Measurements from ENCODE around the gene MEG3. TPM values are rescaled to one million over a fixed set of nuclear protein-coding genes. Genes with fewer than 3 reads are reported as not detected.
A peak's percentile ranks its signal among the peaks of the same experiment; 100 is the strongest.

MEG3 gene
- total RNA-seq, 1 donor from 2014 or later, result 32.3 TPM

DNA sequence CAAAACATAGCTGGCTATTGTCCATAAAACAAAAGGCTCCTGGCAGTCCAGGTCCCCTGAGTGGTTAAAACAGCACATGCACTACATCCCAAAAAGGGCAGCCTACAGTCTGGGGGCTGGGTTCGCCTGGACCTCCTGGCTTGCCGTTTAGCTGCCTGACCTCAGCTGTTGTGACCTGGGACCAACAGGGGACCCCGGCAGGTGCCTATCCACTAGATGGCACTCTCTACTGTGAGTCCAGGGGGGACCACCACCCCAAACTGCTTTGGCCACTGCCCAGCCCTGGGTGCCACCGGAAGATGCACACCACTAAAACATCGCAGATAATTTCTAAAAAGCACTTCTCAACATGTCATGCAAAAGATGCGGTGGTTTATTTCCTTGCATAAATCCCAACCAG is 80.5 kb downstream of the MEG3 start:
- peaks cover 5% of the 10 kb centered on the region for H3K36me3 Mint-ChIP-seq (ENCODE audit: insufficient read depth)
- no peak for DNase-seq (ENCODE audit: low spot score, unreplicated experiment)
- no peak overlapping the region for H3K4me3 Mint-ChIP-seq (ENCODE audit: low read depth)
- peaks cover 28% of the 10 kb centered on the region for H3K27me3 Mint-ChIP-seq
- no peaks in the 10 kb centered on the region for H3K9me3 Mint-ChIP-seq (ENCODE audit: low read depth)
- H3K27ac Mint-ChIP-seq, result no peak overlapping the region
- TF ChIP-seq, protein P1, sequence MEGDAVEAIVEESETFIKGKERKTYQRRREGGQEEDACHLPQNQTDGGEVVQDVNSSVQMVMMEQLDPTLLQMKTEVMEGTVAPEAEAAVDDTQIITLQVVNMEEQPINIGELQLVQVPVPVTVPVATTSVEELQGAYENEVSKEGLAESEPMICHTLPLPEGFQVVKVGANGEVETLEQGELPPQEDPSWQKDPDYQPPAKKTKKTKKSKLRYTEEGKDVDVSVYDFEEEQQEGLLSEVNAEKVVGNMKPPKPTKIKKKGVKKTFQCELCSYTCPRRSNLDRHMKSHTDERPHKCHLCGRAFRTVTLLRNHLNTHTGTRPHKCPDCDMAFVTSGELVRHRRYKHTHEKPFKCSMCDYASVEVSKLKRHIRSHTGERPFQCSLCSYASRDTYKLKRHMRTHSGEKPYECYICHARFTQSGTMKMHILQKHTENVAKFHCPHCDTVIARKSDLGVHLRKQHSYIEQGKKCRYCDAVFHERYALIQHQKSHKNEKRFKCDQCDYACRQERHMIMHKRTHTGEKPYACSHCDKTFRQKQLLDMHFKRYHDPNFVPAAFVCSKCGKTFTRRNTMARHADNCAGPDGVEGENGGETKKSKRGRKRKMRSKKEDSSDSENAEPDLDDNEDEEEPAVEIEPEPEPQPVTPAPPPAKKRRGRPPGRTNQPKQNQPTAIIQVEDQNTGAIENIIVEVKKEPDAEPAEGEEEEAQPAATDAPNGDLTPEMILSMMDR (IDR thresholded peaks at IDR 0.05; ENCODE audit: unreplicated experiment), result peak; percentile 59
- peaks cover 25% of the 10 kb centered on the region for H3K4me1 Mint-ChIP-seq (ENCODE audit: low read depth)

DNA sequence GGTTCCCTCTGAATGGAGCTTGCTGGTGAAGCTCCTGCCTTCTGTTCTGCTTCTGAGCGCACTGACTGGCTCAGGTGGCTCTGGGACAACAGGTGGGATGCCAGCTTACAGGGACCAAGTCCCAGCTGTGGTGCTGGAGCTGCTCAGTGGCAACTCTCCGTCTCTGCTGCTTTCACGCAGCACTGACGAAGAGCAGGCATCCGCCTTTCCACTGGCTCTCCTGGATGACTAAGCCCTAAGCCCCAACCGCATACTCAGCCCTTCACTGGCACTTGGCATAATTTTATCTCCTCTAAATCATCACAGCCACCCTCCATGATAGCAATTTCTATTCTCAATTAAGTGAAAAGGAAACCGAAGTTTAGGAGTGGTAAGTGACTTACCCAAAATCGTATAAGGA is 81.3 kb downstream of the MEG3 start:
- TF ChIP-seq, protein P1 (IDR thresholded peaks at IDR 0.05; ENCODE audit: unreplicated experiment), result no peak
- Mint-ChIP-seq H3K27ac (no peak overlapping the region), H3K4me1 (ENCODE audit: low read depth) (peaks cover 21% of the 10 kb centered on the region), H3K4me3 (ENCODE audit: low read depth) (no peak overlapping the region), H3K27me3 (peaks cover 28% of the 10 kb centered on the region), H3K9me3 (ENCODE audit: low read depth) (no peaks in the 10 kb centered on the region), H3K36me3 (ENCODE audit: insufficient read depth) (peaks cover 4% of the 10 kb centered on the region)
- no peak for DNase-seq (ENCODE audit: low spot score, unreplicated experiment)

DNA sequence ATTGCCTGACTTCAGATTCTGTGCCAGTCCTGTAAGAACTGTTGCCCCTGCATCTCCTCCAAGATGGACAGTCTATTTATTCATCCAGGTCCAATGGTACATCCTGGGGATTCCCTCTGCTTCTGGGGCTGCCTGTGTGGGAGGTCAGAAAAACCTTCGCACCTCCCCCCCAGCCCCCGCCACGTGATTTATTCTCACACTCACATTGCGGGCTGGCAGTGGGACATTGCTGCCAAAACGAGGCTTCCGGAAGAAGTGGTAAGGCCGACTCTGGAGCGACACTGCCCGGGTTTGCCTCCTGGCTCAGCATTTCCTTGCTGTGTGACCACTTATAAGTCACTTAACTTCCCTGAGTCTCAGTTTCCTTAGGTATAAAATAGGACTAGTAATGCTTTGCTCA is 83.5 kb downstream of the MEG3 start:
- Mint-ChIP-seq H3K4me1 (ENCODE audit: low read depth) (peaks cover 8% of the 10 kb centered on the region), H3K9me3 (ENCODE audit: low read depth) (no peaks in the 10 kb centered on the region), H3K36me3 (ENCODE audit: insufficient read depth) (peaks cover 6% of the 10 kb centered on the region), H3K4me3 (ENCODE audit: low read depth) (no peak overlapping the region), H3K27ac (no peak overlapping the region), H3K27me3 (peaks cover 25% of the 10 kb centered on the region)
- TF ChIP-seq, protein P1 (IDR thresholded peaks at IDR 0.05; ENCODE audit: unreplicated experiment), result no peak
- DNase-seq (ENCODE audit: low spot score, unreplicated experiment), result no peak

Small RNAs within 50 kb of the gene (microRNA-seq; reads per million reads assigned to microRNA genes)
- gene MIR127 (ENCODE audit: borderline number of aligned reads, unreplicated experiment) (543 reads per million, percentile 74 among the genes with 10 or more reads in this experiment), gene MIR136 (ENCODE audit: borderline number of aligned reads, unreplicated experiment) (91.3 reads per million, percentile 54 among the genes with 10 or more reads in this experiment), gene MIR2392 (ENCODE audit: borderline number of aligned reads, unreplicated experiment) (not detected), gene MIR337 (ENCODE audit: borderline number of aligned reads, unreplicated experiment) (467 reads per million, percentile 72 among the genes with 10 or more reads in this experiment), gene MIR431 (ENCODE audit: borderline number of aligned reads, unreplicated experiment) (1,961 reads per million, percentile 84 among the genes with 10 or more reads in this experiment), gene MIR432 (ENCODE audit: borderline number of aligned reads, unreplicated experiment) (231 reads per million, percentile 64 among the genes with 10 or more reads in this experiment), gene MIR433 (ENCODE audit: borderline number of aligned reads, unreplicated experiment) (89.5 reads per million, percentile 53 among the genes with 10 or more reads in this experiment), gene MIR493 (ENCODE audit: borderline number of aligned reads, unreplicated experiment) (471 reads per million, percentile 72 among the genes with 10 or more reads in this experiment), gene MIR665 (ENCODE audit: borderline number of aligned reads, unreplicated experiment) (12.5 reads per million, percentile 22 among the genes with 10 or more reads in this experiment)

Other genes with a start within 250 kb of the MEG3 start
- gene BEGAIN, start 238.7 kb upstream of the MEG3 start, total RNA-seq, result 0.58 and 0.65 TPM in 2 replicates
- 5,491 and 5,856 TPM in 2 replicates for gene DLK1, start 99.2 kb upstream of the MEG3 start, total RNA-seq
- 159 and 161 TPM in 2 replicates for gene RTL1, start 77.6 kb downstream of the MEG3 start, total RNA-seq

Measured in progenitor cell of endocrine pancreas (in vitro differentiated cells).